Skeletal muscle tissue (tissue), 2 donors: ENCODE measurements around the gene SVOPL. TPM values are rescaled to one million over a fixed set of nuclear protein-coding genes. Genes with fewer than 3 reads are reported as not detected.

Experiments
- small RNA-seq: library from RNA; depleted of rRNA; stranded (forward); fragments of <200 nt; gene quantifications from one replicate; pipeline ENCODE3, GENCODE V24; 2014
- total RNA-seq: library from RNA; depleted of rRNA; stranded (reverse); fragments of >200 nt; gene quantifications from one replicate; pipeline ENCODE4 v1.2.3, GENCODE V29; 2014

Gene SVOPL
- total RNA-seq, 1 donor from 2014 or later = not detected

Small RNAs within 50 kb of the gene (small RNA-seq; reads per million reads assigned to genes)
- gene RF00561 = not detected

Other genes starting within 250 kb of the SVOPL start
- gene TRIM24, start 241.1 kb downstream of the SVOPL start, total RNA-seq = 6.8 TPM
- not detected for gene TMEM213, start 96.6 kb upstream of the SVOPL start, total RNA-seq
- gene ATP6V0A4, start 96.8 kb upstream of the SVOPL start, total RNA-seq = not detected